GM18517 (cell line): ENCODE measurements around the gene MAP3K20.
A peak's percentile ranks its signal among the peaks of the same experiment; 100 is the strongest.

Source experiments
- ATAC-seq: cut with Tn5 transposase; IDR thresholded peaks from one replicate; pipeline ENCODE4 v1.9.1; 2021; ENCODE audit warnings: mild to moderate bottlenecking, moderate library complexity; ENCODE audit not compliant: unreplicated experiment

Gene MAP3K20

DNA sequence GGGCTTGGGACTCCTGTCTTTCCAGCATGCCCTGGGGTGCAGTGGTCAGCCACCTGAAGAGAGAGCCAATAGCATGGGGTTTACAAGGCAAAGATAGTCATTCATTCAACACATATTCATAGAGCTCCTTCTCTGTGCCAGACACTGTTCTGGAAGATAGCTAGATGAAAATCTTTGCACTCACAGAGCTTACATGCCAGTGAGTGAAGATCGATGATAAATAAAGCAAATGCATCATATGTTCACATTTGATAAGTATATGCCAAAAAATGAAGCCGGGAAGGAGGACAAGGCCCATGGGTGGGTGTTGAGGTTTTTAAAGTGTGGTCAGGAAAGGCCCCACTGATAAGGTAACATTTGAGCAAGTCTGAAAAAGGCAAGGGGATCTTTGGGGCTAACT is 148.2 kb downstream of the MAP3K20 start:
- ATAC-seq: no peak

DNA sequence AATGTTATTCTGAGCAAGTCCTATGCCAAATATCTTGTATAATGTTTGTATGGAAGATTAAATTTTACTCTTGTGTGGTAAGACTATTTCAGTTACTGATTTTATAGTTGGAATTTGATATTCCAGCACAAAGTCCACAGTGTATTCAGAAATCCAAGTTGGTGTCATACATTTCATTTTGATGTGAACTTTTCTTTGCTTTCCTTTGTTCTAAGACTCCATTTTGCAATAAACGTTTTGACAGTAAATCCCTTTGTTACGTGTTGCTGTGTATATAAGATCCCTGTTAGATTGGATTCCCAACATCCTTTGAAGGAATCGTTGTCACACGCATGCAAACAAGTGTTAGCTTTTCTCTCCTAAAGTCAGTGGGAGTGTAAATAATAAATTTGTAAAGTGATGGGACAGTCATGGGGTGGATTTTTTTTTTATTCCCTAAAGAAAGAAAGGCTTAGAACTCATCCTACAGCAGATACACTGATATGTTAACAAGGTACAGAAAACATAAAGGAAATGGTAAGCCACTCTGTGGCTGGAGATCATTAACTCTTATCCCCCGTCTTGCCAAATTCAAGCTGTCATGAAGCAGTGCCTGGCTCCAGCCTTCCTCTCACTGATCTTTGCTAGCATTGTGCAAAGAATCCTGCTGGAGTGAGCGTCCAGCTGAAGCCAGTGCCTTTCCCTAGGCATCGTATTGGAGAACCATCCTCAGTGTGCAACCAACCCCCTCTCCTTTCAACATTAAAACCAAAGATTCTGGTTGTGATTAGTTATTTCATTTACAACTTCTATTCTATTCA is 151.5 kb downstream of the MAP3K20 start:
- no peak for ATAC-seq

DNA sequence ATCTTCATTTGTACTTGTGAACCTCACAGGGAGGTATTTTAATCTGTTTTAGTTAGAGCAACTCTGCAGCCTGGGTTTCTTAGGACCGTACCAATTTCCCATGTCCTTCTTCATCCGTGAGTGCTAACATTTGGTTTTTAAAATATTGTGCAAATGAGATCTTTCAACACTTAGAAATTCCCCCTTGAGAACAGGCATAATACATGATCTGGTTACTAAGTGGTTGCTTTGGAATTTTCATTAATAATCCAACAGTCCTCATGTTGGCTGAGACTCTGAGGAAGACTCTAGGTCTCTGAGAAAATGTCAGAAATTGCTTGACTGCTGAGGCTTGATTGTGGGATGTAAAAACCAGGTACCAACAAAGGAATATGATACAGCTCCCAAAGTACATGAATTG is 153.4 kb downstream of the MAP3K20 start:
- ATAC-seq: no peak

DNA sequence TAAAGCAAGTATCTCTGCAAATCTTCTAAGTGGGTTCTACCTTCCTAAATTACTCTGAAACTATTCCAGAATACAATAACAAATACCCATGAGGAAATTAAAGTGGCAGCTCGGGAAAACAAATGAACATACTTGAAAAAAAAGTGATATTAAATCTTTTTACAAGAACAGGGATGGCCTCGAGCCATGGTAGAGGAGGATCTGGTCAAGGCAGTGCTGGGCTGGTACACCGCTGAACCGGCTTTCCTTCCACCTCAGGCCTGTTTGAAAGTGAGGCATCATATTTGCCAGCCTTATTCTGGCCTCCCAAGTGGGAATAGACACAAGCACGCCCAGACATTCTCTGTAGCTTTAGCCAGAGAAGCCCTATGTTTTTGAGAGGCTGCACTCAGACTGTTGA is 154.5 kb downstream of the MAP3K20 start:
- no peak for ATAC-seq

DNA sequence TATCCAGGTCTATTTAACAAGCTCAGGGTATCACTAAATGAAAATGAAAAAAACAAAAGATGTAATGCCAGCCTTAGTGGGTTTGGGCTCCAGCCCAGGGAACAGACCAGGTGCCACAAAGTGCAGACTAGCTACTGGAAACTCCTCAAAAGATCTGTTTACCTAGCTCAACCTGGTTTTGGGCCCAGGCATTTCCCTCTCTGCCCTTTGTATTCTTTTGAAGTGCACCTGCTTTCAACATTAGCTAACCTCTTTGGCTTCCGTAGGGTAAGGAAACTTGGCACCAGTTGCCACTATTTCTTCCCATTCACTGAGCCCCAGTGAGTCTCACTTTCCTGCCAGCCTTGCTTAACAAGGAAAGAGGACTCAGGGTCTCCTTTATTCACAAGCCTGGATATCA is 155.4 kb downstream of the MAP3K20 start:
- no peak for ATAC-seq

DNA sequence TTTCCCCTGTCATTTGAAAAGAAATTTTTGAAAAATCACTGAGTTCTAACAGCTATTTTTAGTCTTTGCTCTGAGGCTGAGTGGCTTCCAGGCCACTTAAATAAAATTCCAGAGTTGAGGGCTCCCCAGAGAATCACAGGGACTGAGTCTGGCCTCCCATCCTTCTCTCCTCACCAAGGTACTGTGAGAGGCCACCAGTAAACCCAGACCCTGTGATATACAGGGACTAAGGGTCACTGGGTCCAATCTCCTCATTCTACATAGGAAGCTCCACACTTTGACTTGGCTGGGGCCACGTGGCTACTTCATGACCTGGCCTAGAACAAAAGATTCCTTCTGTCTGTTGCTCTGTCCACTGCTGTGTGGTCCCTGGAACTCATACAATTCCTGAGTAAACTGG is 155.8 kb downstream of the MAP3K20 start:
- no peak for ATAC-seq

DNA sequence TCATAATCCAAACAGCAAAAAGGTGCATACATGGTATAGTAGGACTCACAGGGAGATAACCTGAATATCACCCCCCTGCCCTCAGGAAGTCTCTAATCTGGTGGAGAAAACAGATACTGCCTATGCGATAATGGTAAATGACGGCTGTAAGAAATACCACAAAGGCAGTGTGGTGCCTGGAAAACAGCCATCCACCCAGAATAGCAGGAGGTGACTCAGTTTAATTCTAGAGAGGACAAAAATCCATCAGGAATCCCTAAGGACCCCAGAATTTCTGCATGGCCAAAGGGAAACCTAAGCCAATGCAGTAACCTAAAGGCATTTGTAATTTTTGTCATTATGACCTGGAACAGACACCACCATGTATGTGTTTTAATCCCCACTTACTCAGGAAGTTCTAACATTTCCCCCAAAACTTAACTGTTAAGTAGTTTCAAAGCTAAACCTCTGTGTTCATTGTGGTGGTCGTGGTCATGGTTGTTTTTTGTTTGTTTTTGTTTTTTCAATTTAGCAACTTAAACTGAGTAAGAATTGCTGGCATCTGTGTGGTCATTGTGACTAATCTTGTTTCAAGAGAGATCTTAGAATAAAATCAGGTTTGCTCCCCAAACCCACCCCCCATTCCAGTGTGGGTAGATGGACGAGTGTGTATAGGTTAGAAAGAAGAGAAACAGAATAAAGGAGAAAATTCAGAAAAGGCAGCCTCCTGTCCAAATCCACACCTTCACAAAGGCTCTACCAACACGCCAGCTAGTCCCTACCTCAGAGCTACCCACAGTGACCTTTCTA is 157.5 kb downstream of the MAP3K20 start:
- ATAC-seq: no peak

DNA sequence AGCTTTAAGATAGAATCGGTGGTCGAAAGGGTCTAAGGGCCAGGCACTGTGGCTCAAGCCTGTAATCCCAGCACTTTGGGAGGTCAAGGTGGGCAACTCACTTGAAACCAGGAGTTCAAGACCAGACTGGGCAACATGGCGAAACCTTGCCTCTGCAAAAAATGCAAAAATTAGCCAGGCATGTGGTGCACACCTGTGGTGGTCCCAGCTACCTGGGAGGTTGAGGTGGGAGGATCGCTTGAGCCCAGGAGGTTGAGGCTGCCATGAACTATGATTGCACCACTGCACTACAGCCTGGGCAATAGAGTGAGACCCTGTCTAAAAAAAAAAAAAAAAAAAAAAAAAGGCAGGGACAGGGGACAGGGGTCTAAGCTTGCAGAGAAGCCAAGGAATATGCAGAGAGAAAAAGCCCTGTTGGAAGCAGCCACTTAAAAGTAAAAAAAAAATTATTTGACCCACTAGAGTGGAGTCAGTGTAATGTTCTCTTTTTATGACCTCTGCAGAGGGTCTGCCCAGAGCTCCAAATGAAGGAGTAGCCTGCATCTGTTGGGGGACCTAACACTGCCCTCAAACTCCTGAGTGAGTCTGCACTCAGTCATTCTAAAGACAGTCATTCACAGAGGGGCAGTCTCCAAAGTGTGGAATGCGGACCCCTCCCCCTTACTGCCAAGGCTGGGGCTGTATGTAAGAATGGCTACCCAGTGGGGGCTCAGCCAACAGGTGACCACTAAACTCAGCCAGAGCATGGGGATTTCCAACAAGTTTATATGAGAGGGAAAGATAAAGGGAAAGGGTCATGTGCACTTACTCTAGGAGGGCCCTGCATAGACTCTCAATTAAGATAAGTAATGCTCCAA is 160.5 kb downstream of the MAP3K20 start:
- ATAC-seq: no peak

DNA sequence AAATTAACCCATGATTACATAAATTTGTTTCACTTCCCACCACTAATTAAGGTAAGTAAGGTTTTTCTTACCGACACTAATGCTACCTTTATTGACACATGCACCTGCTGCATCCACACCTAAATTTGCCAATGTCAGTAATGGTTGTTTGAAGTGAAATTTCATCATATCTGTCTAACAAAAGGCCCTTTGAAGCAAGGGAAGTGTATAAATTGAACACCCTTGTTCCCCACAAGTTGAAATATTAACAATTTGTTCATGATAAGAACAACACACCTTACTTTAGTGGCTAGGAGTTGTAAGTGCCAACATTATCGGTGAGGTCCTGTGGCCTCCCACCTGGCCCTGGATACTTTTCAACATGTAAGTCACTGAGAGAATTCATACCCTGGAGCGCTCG is 162.7 kb downstream of the MAP3K20 start:
- ATAC-seq: no peak

DNA sequence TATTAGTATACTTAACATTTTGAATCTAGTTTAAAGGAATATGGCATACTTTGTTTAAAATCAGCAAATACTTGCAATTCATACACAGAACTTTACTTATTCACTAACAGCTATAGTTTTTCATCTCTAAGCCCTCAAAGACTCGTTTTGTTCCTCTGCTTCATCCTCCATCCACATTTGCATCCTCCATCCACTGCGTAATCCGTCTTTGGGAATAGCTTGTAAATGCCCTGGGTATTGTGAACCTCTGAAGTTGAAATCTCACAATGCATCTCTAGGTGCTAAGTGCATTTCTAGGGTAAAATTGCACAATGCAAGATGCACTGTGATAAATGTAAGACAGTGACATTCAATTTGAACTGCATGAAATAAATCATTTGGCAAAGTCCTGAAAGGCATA is 163.2 kb downstream of the MAP3K20 start:
- ATAC-seq: no peak

DNA sequence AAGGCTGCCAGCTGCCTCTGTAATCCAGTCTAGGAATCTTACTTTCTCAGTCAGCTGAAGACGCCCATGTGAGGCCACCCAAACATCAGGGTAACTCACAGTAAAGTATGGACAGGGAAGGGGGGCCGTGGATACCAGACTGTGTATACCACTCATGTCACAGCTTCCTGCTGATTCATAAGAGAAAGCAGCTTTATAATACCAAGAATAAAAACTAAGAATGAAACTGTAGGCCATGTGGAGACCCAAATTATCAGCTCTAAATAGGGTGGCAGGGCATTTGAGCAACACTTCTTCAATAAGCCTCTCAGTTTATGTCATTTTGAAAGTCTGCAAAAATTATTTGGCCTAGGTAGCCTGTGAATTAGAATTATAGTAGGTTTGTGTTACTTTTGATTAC is 164.0 kb downstream of the MAP3K20 start:
- ATAC-seq: peak; percentile 98

DNA sequence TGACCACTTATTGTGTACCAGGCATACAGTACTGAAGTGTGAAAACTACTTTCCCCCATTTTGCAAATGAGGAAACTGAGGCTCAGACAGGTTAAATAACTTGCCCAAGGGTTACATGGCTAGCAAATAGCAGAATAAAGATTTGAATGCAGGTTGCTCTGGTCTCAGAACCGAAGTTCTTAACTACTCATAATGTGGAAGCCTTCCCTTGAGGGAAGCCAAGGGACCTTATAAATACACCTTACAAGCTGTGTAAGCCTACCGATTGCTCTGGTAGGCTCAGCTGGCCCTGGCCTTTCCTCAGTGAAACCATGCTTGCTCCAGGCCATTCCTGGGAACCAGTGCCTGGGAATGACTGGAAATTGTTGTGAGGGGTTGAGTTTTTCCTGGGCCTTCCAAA is 164.4 kb downstream of the MAP3K20 start:
- no peak for ATAC-seq

DNA sequence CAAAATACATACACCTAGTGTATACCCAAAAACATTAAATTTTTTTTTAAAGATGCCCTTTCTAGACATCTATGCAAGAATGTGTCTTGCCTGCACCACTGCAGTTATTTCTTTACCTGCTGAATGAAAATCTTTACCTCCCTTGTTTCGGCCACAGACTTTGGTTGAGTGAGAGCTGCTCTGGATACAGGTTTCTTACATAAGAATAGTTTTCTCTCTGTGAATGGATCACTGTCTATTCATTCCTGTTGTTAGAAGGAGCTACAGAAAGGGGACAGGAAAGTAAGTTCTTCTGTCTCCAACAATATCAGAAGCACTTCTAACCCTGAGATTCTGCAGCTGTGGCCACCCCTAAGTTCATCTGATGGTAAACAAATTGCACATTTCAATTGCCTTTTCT is 166.0 kb downstream of the MAP3K20 start:
- no peak for ATAC-seq

DNA sequence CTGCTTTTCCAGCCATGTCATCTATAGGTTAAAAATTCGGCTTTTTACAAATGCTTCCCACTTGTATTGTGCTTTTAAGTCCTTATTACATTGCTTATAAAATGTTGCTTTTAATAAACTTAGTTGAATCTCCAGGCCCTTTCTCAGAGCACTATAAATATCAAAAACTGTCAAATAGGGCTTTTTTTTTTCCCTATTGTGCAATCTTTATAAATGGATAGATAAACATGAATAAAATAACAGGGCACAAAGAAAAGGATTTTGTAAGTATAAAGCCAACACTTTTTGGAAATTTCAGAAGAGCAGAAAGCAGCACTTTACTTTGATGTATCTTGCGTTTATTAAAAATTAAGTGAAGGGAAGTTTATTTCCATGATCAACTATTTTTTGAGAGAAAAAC is 171.5 kb downstream of the MAP3K20 start:
- ATAC-seq: no peak

DNA sequence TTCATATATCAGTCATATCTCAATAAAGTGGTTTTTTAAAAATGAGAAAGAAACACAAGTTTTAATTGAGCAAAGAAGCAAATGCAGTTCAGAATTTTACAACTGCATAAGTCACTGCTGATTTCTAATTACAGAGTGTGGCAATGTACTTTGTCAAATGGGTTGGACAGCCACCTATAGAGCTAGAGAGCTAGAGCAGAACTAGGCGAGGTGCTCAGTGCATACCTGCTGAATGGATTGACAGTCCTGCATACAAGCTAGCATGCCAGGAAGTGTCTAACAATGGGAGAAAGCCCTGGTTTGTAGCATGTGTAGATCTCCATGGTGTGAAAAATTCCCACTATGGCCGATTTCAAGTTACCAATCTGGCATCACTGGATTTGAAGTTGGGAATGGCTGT is 172.7 kb downstream of the MAP3K20 start:
- no peak for ATAC-seq

DNA sequence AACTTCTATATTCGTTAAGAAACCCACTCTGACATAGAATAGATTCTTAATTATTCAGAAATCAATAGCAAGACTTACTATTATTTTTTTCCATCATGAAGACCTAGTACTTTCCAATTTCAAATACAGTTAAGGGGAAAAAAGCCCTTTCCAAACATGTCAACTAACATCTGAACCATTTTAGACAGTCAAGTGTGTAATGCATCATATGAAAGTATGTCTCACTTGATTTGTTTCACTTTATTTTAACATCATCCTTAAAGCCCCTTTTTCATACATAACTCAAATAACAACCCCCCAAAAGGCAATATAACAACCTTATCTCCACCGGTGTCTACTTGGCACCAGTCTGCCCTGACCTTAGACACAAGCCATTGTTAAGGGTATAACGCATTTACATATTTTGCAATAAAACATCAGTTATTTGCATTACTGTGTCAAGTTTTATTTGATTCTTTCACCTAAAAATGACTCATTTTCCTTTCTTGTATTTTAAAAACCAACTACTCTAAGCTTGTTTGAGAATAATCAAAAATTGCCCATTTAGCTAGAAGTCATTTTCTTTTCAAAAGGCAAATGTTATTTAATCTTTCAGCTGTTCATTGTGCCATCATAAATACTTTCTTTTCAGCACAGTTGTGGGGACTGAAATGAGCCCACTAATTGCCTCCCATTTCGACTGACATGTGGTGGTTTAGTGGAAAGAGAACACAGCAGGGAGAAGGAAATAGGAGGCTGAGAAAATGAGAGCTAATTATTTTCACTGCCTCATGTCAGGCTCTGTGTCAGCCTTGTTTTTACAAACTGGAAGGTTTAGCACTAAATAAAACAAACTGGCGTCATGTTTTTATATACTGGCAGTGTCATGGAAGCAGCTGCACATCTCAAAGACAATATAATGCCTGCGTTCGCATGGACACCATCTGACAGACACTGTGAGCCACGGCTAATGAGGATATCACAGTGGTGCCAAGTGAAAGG is 174.3 kb downstream of the MAP3K20 start:
- ATAC-seq: no peak

DNA sequence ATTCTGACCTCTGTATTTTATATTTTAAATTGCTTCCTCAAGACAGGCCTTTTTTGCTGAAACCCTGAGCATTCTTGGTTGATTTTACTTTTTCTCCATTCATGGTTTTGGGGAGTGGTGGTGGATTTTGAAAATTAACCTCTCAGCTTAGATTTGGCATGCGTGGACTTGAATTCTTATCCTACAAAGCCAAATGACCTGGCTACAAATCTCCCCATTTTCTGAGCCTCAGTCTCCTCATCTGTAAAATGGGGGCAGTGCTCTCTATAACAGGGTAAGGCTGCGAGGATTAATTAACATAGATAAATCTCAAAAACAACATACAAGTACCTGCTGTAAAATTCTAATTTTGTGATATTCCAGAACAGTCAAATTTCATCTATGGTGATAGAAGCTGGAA is 175.6 kb downstream of the MAP3K20 start:
- no peak for ATAC-seq

DNA sequence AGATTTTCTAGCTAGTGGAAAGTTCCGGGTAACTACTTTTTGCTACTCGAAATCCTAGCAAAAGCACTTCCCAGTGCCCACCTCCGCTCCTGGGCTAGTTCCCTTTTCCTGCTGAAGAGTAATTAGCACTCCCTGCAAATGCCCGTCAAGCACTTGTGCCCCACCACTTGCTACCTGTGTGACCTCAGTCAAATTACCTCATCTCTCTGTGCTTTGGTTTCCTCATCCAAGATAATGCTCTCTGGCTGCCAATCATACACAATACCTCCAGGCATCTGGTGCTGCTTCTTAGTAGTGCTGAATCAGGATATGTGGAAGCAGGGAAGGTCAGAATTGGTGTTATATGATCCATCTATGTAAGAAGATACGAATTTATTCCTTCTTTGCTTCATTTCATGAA is 176.9 kb downstream of the MAP3K20 start:
- no peak for ATAC-seq

DNA sequence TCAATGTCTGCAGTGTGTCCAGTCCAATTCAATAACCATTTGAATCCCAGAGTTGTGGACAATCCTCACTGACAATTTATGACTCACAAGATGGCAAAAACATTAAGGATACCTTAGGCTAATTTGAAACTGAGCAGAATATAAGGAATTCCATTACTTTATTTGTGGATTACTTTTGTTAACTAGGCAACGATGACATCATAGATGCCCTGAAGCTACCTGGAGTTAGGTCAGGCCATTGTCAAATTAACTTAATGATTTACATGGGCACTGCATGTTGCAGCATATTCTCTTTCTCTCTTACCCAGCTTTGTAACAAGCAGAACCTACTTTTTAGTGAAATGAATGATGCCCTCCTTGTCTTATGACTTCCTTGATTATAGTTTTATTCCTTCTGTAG is 179.0 kb downstream of the MAP3K20 start:
- ATAC-seq: no peak

DNA sequence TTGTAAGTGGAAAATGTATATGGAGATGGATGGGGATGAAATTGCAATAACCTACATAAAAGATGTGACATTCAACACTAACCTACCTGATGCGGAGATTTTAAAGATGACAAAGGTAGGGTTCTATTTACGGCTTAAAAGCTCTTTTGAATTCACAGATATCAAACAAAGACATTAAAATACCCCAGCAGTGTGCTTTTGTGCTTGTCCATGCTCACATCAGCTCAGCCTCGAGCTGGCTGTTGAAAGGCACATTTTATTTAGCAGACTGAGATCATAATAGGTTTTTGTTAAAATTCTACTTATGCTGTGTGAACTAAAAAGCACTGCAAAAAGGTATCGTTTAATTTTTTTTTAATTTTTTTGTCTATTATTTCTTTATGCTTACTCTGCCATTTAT is 183.1 kb downstream of the MAP3K20 start:
- ATAC-seq: no peak
